Measurements from ENCODE around the gene FBXL17. TPM values are rescaled to one million over a fixed set of nuclear protein-coding genes. Genes with fewer than 3 reads are reported as not detected.
"Not testable (repeated sequence)": the region's sequence is repeated elsewhere in the genome, so short reads cannot be mapped to it uniquely, and the experiment has no call there.

FBXL17 gene
- total RNA-seq, 1 experiment from 2014 or later: 5.3 TPM

GRCh38 chr5:108164574-108164973 is 217.3 kb downstream of the FBXL17 start:
- Histone ChIP-seq H3K27ac (ENCODE audit: insufficient read length, low read depth, low read length) (no peak overlapping the region), H3K4me2 (ENCODE audit: insufficient read depth, insufficient read length, low read length) (no peak overlapping the region), H4K5ac (ENCODE audit: insufficient read length, low read depth, low read length) (no peak overlapping the region), H3K9me3 (ENCODE audit: control insufficient read depth, low read depth, low read length) (no peaks in the 10 kb centered on the region), H3K23me2 (ENCODE audit: insufficient read length, low read depth, low read length, poor library complexity, severe bottlenecking) (no peaks in the 10 kb centered on the region), H3K79me2 (ENCODE audit: insufficient read depth, low read length) (no peaks in the 10 kb centered on the region), H3K18ac (ENCODE audit: insufficient read length, low read depth, low read length) (no peak overlapping the region), H3K23ac (ENCODE audit: insufficient read length, low read depth, low read length) (no peak overlapping the region), H4K91ac (ENCODE audit: insufficient read length, low read depth, low read length) (no peak overlapping the region), H3K4me1 (ENCODE audit: insufficient read depth, low read length) (no peaks in the 10 kb centered on the region), H2AK5ac (ENCODE audit: insufficient read length, low read length) (no peak overlapping the region), H3K79me1 (ENCODE audit: insufficient read depth, low read depth, low read length, poor library complexity, severe bottlenecking) (no peaks in the 10 kb centered on the region), H2BK15ac (ENCODE audit: low read depth, low read length) (no peak overlapping the region), H4K20me1 (ENCODE audit: control insufficient read depth, insufficient read depth, insufficient read length) (no peaks in the 10 kb centered on the region), H3K14ac (ENCODE audit: insufficient read depth, low read length) (no peak overlapping the region), H2BK12ac (ENCODE audit: insufficient read length, low read depth, low read length) (no peak overlapping the region), H2BK5ac (ENCODE audit: insufficient read length, low read length) (no peak overlapping the region), H2BK120ac (ENCODE audit: low read depth, low read length, poor library complexity, severe bottlenecking) (no peak overlapping the region), H3T11ph (ENCODE audit: low read length) (no peak overlapping the region), H2AFZ (ENCODE audit: low read length) (no peak overlapping the region), H3K4ac (ENCODE audit: low read depth, low read length) (no peak overlapping the region), H3K56ac (ENCODE audit: insufficient read length, low read depth, low read length) (no peak overlapping the region), H4K8ac (replicated peaks; ENCODE audit: insufficient read length, low read depth, low read length) (no peak overlapping the region), H2BK20ac (ENCODE audit: low read depth, low read length, poor library complexity, severe bottlenecking) (no peak overlapping the region), H3K27me3 (ENCODE audit: insufficient read depth, low read length) (no peaks in the 10 kb centered on the region), H3K9ac (ENCODE audit: extremely low read depth, insufficient read length, low read length) (no peak overlapping the region)
- no peak for TF ChIP-seq CTCF (conservative IDR thresholded peaks at IDR 0.05)
- H3K27me3 Mint-ChIP-seq (ENCODE audit: low read depth): no peaks in the 10 kb centered on the region
- H3K36me3 Mint-ChIP-seq (ENCODE audit: insufficient read depth in 1 of 3, low read depth in 3 of 3): no peaks in the 10 kb centered on the region
- no peaks in the 10 kb centered on the region for H3K4me1 Mint-ChIP-seq
- DNase-seq: no peak
- no peaks in the 10 kb centered on the region for H3K9me3 Mint-ChIP-seq
- no peak overlapping the region for H3K27ac Mint-ChIP-seq
- H3K4me3 Mint-ChIP-seq: no peak overlapping the region
- WGBS (ENCODE audit: extremely low coverage, insufficient read length, low lambda C conversion rate): no CpG with 5 or more reads among the region's 2 CpGs

- H3T11ph ChIP-seq (ENCODE audit: low read length); H3K27me3 ChIP-seq (ENCODE audit: insufficient read depth, low read length); H3K36me3 Mint-ChIP-seq (ENCODE audit: insufficient read depth in 1 of 3, low read depth in 3 of 3); H3K4ac ChIP-seq (ENCODE audit: low read depth, low read length); H3K79me1 ChIP-seq (ENCODE audit: insufficient read depth, low read depth, low read length, poor library complexity, severe bottlenecking); H4K5ac ChIP-seq (ENCODE audit: insufficient read length, low read depth, low read length); H3K27me3 Mint-ChIP-seq (ENCODE audit: low read depth); H3K56ac ChIP-seq (ENCODE audit: insufficient read length, low read depth, low read length); H2AFZ ChIP-seq (ENCODE audit: low read length); H2AK5ac ChIP-seq (ENCODE audit: insufficient read length, low read length); H2BK20ac ChIP-seq (ENCODE audit: low read depth, low read length, poor library complexity, severe bottlenecking); H3K27ac ChIP-seq (ENCODE audit: insufficient read length, low read depth, low read length); H3K4me1 Mint-ChIP-seq; H3K4me1 ChIP-seq (ENCODE audit: insufficient read depth, low read length); H3K18ac ChIP-seq (ENCODE audit: insufficient read length, low read depth, low read length); H2BK12ac ChIP-seq (ENCODE audit: insufficient read length, low read depth, low read length); H4K8ac ChIP-seq (replicated peaks; ENCODE audit: insufficient read length, low read depth, low read length); H3K4me2 ChIP-seq (ENCODE audit: insufficient read depth, insufficient read length, low read length); H4K91ac ChIP-seq (ENCODE audit: insufficient read length, low read depth, low read length); H3K9ac ChIP-seq (ENCODE audit: extremely low read depth, insufficient read length, low read length); H3K79me2 ChIP-seq (ENCODE audit: insufficient read depth, low read length); H3K23me2 ChIP-seq (ENCODE audit: insufficient read length, low read depth, low read length, poor library complexity, severe bottlenecking); H3K14ac ChIP-seq (ENCODE audit: insufficient read depth, low read length); H4K20me1 ChIP-seq (ENCODE audit: control insufficient read depth, insufficient read depth, insufficient read length); H2BK5ac ChIP-seq (ENCODE audit: insufficient read length, low read length); H3K9me3 ChIP-seq (ENCODE audit: control insufficient read depth, low read depth, low read length); H3K9me3 Mint-ChIP-seq; H3K4me3 Mint-ChIP-seq; DNase-seq; H2BK15ac ChIP-seq (ENCODE audit: low read depth, low read length); H3K23ac ChIP-seq (ENCODE audit: insufficient read length, low read depth, low read length); H2BK120ac ChIP-seq (ENCODE audit: low read depth, low read length, poor library complexity, severe bottlenecking): not testable (repeated sequence)
- peak overlapping the region in 2 of 3 experiments; percentile 35 to 85; a peak in 2 of 7 replicates for H3K27ac Mint-ChIP-seq
- no CpG with 5 or more reads among the region's 1 CpG for whole genome bisulfite sequencing (ENCODE audit: extremely low coverage, insufficient read length, low lambda C conversion rate)
Observed at GRCh38 chr5:108152854-108153253, 229.0 kb downstream of the FBXL17 start.
